H1 (cell line): Measurements from ENCODE around the gene ANGPTL4.

Experiments used
- BRCA1 ChIP-seq: IDR thresholded peaks from 2 replicates; pipeline ENCODE4 v1.6.1; 2012; ENCODE audit warnings: low read depth, low read length, improper control_type of control experiment
- CREB1 ChIP-seq: IDR thresholded peaks from 2 replicates; pipeline ENCODE4 v1.6.1; 2012; ENCODE audit warnings: inconsistent platforms
- EP300 ChIP-seq, 2 experiments: IDR thresholded peaks; 1 replicate in 1 of 2; 2 replicates in 1 of 2; pipeline ENCODE4 v1.6.1; 2011 to 2012; ENCODE audit warnings: low read depth in 2 of 2, low read length in 2 of 2, mild to moderate bottlenecking in 2 of 2, borderline replicate concordance in 1 of 2, inconsistent platforms in 1 of 2, moderate library complexity in 1 of 2
- FOSL1 ChIP-seq: IDR thresholded peaks from 2 replicates; pipeline ENCODE4 v1.6.1; 2011; ENCODE audit warnings: mild to moderate bottlenecking, low read depth, low read length, moderate library complexity; ENCODE audit not compliant: insufficient read depth
- HDAC2 ChIP-seq, 2 experiments: fragments of 300-600 bp in 1 of 2; sonication (generic) in 1 of 2; IDR thresholded peaks; 2 replicates each; pipeline ENCODE4 v1.6.1; 2011 to 2012; ENCODE audit warnings: low read depth in 2 of 2, low read length in 2 of 2, mild to moderate bottlenecking in 2 of 2, moderate library complexity in 2 of 2, borderline replicate concordance in 1 of 2, inconsistent platforms in 1 of 2
- JUN ChIP-seq: IDR thresholded peaks from 2 replicates; pipeline ENCODE4 v1.6.1; 2011; ENCODE audit warnings: low read depth, mild to moderate bottlenecking, improper control_type of control experiment, low read length
- JUND ChIP-seq: IDR thresholded peaks from 2 replicates; pipeline ENCODE4 v1.6.1; 2011; ENCODE audit warnings: mild to moderate bottlenecking, improper control_type of control experiment, low read length
- PHF8 ChIP-seq: fragments of 200-600 bp; sonication (generic); conservative IDR thresholded peaks from 2 replicates; pipeline ENCODE4 v1.7.1; 2012; ENCODE audit warnings: low read depth, mild to moderate bottlenecking, inconsistent platforms, low read length, moderate library complexity
- POLR2A ChIP-seq, 2 experiments: IDR thresholded peaks; 1 replicate in 1 of 2; 2 replicates in 1 of 2; pipeline ENCODE4 v1.6.1; 2011; ENCODE audit warnings: low read depth in 2 of 2, low read length in 2 of 2, mild to moderate bottlenecking in 2 of 2; ENCODE audit errors: control extremely low read depth in 1 of 2
- RAD21 ChIP-seq, 2 experiments: IDR thresholded peaks in 1 of 2; conservative IDR thresholded peaks in 1 of 2; 2 replicates each; pipeline ENCODE4 v1.6.1; 2011; ENCODE audit warnings: low read depth in 2 of 2, low read length in 2 of 2, improper control_type of control experiment in 1 of 2, inconsistent platforms in 1 of 2, mild to moderate bottlenecking in 1 of 2, moderate library complexity in 1 of 2
- ZNF274 ChIP-seq: IDR thresholded peaks from 2 replicates; pipeline ENCODE4 v1.7.0; 2012; ENCODE audit warnings: low read length, borderline replicate concordance; ENCODE audit errors: extremely low read depth
- TF ChIP-seq, protein P1 (sequence below), 3 experiments: IDR thresholded peaks; 1 replicate in 2 of 3; 2 replicates in 1 of 3; pipeline versions ENCODE4 v1.5.1 to v1.6.1; 2011; ENCODE audit warnings: low read length in 3 of 3, mild to moderate bottlenecking in 3 of 3, inconsistent platforms in 2 of 3, low read depth in 1 of 3, moderate library complexity in 1 of 3; ENCODE audit not compliant: insufficient read depth in 1 of 3; ENCODE audit errors: control extremely low read depth in 1 of 3
- TF ChIP-seq, protein P2 (sequence below): fragments of 300-600 bp; sonication (generic); IDR thresholded peaks from 2 replicates; pipeline ENCODE4 v1.7.1; 2012; ENCODE audit warnings: low read length, moderate library complexity, mild to moderate bottlenecking, inconsistent platforms; ENCODE audit not compliant: insufficient replicate concordance
- TF ChIP-seq, protein P3 (sequence below): IDR thresholded peaks from 2 replicates; pipeline ENCODE4 v1.6.1; 2011; ENCODE audit warnings: low read length, improper control_type of control experiment

DNA sequence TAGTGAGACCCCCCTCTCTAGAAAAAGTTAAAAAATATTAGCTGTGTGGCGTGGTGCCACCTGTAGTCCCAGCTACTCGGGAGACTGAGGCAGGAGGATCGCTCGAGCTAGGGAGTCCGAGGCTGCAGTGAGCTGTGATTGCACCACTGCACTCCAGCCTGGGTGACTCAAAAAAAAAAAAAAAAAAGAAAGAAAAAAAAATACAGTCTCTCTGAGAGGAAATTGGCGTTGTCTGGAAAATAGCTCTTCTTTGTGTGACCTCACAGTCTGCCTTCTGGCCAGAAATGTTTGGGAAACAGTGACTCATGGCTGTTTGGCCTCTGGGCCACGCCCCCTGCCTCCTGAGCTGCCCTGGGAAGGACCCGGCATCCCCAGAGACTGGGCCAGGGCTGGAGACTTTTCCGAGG lies 59.9 kb downstream of the ANGPTL4 start:
- TF ChIP-seq BRCA1 = no peak
- no peak for TF ChIP-seq FOSL1
- TF ChIP-seq JUN = no peak
- TF ChIP-seq POLR2A (IDR thresholded peaks at IDR 0.05; ENCODE audit: control extremely low read depth in 1 of 2, low read depth in 2 of 2, low read length in 2 of 2) = no peak
- TF ChIP-seq, protein P1, sequence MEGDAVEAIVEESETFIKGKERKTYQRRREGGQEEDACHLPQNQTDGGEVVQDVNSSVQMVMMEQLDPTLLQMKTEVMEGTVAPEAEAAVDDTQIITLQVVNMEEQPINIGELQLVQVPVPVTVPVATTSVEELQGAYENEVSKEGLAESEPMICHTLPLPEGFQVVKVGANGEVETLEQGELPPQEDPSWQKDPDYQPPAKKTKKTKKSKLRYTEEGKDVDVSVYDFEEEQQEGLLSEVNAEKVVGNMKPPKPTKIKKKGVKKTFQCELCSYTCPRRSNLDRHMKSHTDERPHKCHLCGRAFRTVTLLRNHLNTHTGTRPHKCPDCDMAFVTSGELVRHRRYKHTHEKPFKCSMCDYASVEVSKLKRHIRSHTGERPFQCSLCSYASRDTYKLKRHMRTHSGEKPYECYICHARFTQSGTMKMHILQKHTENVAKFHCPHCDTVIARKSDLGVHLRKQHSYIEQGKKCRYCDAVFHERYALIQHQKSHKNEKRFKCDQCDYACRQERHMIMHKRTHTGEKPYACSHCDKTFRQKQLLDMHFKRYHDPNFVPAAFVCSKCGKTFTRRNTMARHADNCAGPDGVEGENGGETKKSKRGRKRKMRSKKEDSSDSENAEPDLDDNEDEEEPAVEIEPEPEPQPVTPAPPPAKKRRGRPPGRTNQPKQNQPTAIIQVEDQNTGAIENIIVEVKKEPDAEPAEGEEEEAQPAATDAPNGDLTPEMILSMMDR (IDR thresholded peaks at IDR 0.05; ENCODE audit: control extremely low read depth in 1 of 3, insufficient read depth in 1 of 3, low read depth in 1 of 3, low read length in 3 of 3) = no peak
- no peak for TF ChIP-seq EP300 (IDR thresholded peaks at IDR 0.05; ENCODE audit: borderline replicate concordance in 1 of 2, low read depth in 2 of 2, low read length in 2 of 2)
- TF ChIP-seq HDAC2 (IDR thresholded peaks at IDR 0.05; ENCODE audit: borderline replicate concordance in 1 of 2, low read depth in 2 of 2, low read length in 2 of 2) = no peak
- TF ChIP-seq, protein P2, sequence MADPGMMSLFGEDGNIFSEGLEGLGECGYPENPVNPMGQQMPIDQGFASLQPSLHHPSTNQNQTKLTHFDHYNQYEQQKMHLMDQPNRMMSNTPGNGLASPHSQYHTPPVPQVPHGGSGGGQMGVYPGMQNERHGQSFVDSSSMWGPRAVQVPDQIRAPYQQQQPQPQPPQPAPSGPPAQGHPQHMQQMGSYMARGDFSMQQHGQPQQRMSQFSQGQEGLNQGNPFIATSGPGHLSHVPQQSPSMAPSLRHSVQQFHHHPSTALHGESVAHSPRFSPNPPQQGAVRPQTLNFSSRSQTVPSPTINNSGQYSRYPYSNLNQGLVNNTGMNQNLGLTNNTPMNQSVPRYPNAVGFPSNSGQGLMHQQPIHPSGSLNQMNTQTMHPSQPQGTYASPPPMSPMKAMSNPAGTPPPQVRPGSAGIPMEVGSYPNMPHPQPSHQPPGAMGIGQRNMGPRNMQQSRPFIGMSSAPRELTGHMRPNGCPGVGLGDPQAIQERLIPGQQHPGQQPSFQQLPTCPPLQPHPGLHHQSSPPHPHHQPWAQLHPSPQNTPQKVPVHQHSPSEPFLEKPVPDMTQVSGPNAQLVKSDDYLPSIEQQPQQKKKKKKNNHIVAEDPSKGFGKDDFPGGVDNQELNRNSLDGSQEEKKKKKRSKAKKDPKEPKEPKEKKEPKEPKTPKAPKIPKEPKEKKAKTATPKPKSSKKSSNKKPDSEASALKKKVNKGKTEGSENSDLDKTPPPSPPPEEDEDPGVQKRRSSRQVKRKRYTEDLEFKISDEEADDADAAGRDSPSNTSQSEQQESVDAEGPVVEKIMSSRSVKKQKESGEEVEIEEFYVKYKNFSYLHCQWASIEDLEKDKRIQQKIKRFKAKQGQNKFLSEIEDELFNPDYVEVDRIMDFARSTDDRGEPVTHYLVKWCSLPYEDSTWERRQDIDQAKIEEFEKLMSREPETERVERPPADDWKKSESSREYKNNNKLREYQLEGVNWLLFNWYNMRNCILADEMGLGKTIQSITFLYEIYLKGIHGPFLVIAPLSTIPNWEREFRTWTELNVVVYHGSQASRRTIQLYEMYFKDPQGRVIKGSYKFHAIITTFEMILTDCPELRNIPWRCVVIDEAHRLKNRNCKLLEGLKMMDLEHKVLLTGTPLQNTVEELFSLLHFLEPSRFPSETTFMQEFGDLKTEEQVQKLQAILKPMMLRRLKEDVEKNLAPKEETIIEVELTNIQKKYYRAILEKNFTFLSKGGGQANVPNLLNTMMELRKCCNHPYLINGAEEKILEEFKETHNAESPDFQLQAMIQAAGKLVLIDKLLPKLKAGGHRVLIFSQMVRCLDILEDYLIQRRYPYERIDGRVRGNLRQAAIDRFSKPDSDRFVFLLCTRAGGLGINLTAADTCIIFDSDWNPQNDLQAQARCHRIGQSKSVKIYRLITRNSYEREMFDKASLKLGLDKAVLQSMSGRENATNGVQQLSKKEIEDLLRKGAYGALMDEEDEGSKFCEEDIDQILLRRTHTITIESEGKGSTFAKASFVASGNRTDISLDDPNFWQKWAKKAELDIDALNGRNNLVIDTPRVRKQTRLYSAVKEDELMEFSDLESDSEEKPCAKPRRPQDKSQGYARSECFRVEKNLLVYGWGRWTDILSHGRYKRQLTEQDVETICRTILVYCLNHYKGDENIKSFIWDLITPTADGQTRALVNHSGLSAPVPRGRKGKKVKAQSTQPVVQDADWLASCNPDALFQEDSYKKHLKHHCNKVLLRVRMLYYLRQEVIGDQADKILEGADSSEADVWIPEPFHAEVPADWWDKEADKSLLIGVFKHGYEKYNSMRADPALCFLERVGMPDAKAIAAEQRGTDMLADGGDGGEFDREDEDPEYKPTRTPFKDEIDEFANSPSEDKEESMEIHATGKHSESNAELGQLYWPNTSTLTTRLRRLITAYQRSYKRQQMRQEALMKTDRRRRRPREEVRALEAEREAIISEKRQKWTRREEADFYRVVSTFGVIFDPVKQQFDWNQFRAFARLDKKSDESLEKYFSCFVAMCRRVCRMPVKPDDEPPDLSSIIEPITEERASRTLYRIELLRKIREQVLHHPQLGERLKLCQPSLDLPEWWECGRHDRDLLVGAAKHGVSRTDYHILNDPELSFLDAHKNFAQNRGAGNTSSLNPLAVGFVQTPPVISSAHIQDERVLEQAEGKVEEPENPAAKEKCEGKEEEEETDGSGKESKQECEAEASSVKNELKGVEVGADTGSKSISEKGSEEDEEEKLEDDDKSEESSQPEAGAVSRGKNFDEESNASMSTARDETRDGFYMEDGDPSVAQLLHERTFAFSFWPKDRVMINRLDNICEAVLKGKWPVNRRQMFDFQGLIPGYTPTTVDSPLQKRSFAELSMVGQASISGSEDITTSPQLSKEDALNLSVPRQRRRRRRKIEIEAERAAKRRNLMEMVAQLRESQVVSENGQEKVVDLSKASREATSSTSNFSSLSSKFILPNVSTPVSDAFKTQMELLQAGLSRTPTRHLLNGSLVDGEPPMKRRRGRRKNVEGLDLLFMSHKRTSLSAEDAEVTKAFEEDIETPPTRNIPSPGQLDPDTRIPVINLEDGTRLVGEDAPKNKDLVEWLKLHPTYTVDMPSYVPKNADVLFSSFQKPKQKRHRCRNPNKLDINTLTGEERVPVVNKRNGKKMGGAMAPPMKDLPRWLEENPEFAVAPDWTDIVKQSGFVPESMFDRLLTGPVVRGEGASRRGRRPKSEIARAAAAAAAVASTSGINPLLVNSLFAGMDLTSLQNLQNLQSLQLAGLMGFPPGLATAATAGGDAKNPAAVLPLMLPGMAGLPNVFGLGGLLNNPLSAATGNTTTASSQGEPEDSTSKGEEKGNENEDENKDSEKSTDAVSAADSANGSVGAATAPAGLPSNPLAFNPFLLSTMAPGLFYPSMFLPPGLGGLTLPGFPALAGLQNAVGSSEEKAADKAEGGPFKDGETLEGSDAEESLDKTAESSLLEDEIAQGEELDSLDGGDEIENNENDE = no peak
- TF ChIP-seq, protein P3, sequence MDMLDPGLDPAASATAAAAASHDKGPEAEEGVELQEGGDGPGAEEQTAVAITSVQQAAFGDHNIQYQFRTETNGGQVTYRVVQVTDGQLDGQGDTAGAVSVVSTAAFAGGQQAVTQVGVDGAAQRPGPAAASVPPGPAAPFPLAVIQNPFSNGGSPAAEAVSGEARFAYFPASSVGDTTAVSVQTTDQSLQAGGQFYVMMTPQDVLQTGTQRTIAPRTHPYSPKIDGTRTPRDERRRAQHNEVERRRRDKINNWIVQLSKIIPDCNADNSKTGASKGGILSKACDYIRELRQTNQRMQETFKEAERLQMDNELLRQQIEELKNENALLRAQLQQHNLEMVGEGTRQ = no peak
- peak; percentile 54; the same call in 1 of the 2 replicates for TF ChIP-seq JUND
- TF ChIP-seq RAD21 (IDR thresholded peaks at IDR 0.05 in 1 of 2, conservative IDR thresholded peaks at IDR 0.05 in 1 of 2; ENCODE audit: low read depth in 2 of 2, low read length in 2 of 2) = no peak
- no peak for TF ChIP-seq PHF8
- TF ChIP-seq ZNF274 = no peak
- TF ChIP-seq CREB1 = no peak
